BE2C (cell line): Measurements from ENCODE around the gene DYRK4. TPM values are rescaled to one million over a fixed set of nuclear protein-coding genes. Genes with fewer than 3 reads are reported as not detected.
"Not testable (repeated sequence)": the region's sequence is repeated elsewhere in the genome, so short reads cannot be mapped to it uniquely, and the experiment has no call there.

ENCODE experiments used
- DNase-seq: peaks from one replicate; pipeline ENCODE4 v3.0.0-alpha.2; 2020
- H3K27me3 ChIP-seq: fragments of 250-450 bp; sonication (Bioruptor Pico); 2 replicates; pipeline ENCODE4 v1.5.1; 2020; ENCODE audit warnings: mild to moderate bottlenecking
- H3K36me3 ChIP-seq: fragments of 250-450 bp; sonication (Bioruptor Pico); 2 replicates; pipeline ENCODE4 v1.5.1; 2020; ENCODE audit warnings: mild to moderate bottlenecking
- H3K4me1 ChIP-seq: fragments of 250-450 bp; sonication (Bioruptor Pico); 2 replicates; pipeline ENCODE4 v1.5.1; 2020
- H3K4me3 ChIP-seq: 2 replicates; pipeline ENCODE4 v1.5.1; 2011; ENCODE audit warnings: low read depth, low read length
- H3K9me3 ChIP-seq: fragments of 250-450 bp; sonication (Bioruptor Pico); 2 replicates; pipeline ENCODE4 v1.5.1; 2020
- polyA plus RNA-seq: library from polyadenylated mRNA; unstranded; fragments of >200 nt; gene quantifications from one replicate; pipeline ENCODE4 v1.2.1, GENCODE V29; 2012; ENCODE audit warnings: low read depth, missing spikeins; ENCODE audit not compliant: insufficient read length, insufficient read depth
- TF ChIP-seq, protein P1 (sequence below): IDR thresholded peaks from 2 replicates; pipeline ENCODE4 v1.5.1; 2012; ENCODE audit warnings: mild to moderate bottlenecking, low read depth, low read length

Gene DYRK4
- polyA plus RNA-seq, result 30.5 TPM

DNA sequence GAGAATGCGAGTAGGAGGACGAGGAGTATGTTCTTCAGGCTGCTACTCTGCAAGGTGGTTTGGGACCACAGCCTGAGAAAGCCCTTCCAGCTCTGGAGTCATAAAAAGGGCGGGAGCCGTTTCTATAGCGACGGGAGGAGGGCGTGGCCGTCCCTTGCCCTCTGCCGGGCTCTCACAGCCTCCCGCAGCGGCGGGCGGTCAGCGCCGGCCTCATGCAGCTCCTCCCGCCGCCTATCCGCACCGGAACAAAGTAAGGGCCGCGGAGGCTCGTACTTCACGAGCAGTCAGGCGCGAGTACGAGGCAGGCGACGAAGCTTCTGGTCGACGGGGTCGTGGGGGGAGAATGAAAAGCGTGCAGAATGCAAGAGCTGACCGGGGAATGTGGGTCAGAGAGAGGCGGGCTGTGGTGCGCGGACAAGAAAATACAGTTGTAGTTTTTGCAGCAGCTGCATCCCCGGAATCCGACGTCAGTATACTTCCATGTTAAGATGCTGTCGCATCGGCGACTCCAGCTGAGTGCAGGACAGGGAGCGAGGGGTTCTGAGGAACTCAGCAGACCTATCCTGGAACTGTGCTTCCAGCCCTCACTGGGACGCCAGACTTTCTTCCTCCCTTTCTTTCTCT lies at the start of gene DYRK4:
DYRK4 (plus strand) TSS at position 175 of the 624 bp plus-strand sequence; CDS start at position 213, 38 bp downstream.
- H3K36me3 ChIP-seq, result peaks cover 9% of the 10 kb centered on the region; the same call in 1 of the 2 replicates
- H3K27me3 ChIP-seq, result no peaks in the 10 kb centered on the region; the same call in 1 of the 2 replicates
- no peaks in the 10 kb centered on the region for H3K4me1 ChIP-seq
- no peaks in the 10 kb centered on the region for H3K9me3 ChIP-seq
- TF ChIP-seq, protein P1, sequence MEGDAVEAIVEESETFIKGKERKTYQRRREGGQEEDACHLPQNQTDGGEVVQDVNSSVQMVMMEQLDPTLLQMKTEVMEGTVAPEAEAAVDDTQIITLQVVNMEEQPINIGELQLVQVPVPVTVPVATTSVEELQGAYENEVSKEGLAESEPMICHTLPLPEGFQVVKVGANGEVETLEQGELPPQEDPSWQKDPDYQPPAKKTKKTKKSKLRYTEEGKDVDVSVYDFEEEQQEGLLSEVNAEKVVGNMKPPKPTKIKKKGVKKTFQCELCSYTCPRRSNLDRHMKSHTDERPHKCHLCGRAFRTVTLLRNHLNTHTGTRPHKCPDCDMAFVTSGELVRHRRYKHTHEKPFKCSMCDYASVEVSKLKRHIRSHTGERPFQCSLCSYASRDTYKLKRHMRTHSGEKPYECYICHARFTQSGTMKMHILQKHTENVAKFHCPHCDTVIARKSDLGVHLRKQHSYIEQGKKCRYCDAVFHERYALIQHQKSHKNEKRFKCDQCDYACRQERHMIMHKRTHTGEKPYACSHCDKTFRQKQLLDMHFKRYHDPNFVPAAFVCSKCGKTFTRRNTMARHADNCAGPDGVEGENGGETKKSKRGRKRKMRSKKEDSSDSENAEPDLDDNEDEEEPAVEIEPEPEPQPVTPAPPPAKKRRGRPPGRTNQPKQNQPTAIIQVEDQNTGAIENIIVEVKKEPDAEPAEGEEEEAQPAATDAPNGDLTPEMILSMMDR, result no peak
- H3K4me3 ChIP-seq, result peak within 1 kb of the TSS; percentile 51
- DNase-seq, result peak; percentile 86

DNA sequence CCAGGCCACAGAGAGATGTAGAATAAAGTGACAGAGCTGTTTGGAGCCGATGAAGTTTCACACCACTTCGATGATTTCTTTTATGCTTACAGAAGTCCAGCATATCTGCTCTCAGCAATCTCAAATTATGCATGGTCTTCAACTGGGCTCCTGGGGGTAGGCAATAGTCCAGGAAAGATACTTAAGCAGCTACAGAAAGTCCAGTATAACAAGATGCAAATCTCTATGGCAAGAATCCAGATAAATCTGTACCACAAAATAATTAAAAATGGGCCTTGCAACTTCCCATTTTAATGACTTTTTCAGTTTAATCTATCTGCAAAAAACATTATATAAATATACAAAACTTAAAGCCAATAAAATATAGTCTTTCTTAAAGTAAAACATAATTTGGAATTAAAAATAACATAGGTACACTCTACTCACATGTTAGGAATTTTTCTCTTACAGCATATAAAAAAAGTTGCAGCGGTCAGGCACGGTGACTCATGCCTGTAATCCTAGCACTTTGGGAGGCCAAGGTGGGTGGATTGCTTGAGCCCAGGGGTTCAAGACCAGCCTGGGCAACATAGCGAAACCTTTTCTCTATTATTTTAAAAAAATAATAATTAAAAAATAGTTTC lies 43.8 kb upstream of the DYRK4 start:
- peaks cover 6% of the 10 kb centered on the region for H3K36me3 ChIP-seq
- no peaks in the 10 kb centered on the region for H3K27me3 ChIP-seq
- no peak for DNase-seq
- H3K4me3 ChIP-seq, result no peak overlapping the region
- TF ChIP-seq, protein P1, result no peak
- no peaks in the 10 kb centered on the region for H3K9me3 ChIP-seq
- H3K4me1 ChIP-seq, result no peaks in the 10 kb centered on the region

DNA sequence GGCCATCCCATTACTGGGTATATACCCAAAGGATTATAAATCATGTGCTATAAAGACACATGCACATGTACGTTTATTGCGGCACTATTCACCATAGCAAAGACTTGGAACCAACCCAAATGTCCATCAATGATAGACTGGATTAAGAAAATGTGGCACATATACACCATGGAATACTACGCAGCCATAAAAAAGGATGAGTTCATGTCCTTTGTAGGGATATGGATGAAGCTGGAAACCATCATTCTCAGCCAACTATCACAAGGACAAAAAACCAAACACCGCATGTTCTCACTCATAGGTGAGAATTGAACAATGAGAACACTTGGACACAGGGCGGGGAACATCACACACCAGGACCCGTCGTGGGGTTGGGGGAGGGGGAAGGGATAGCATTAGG lies 38.6 kb upstream of the DYRK4 start:
- H3K4me1 ChIP-seq, H3K9me3 ChIP-seq, H3K27me3 ChIP-seq, H3K4me3 ChIP-seq, DNase-seq: not testable (repeated sequence)
- peaks cover 13% of the 10 kb centered on the region for H3K36me3 ChIP-seq

DNA sequence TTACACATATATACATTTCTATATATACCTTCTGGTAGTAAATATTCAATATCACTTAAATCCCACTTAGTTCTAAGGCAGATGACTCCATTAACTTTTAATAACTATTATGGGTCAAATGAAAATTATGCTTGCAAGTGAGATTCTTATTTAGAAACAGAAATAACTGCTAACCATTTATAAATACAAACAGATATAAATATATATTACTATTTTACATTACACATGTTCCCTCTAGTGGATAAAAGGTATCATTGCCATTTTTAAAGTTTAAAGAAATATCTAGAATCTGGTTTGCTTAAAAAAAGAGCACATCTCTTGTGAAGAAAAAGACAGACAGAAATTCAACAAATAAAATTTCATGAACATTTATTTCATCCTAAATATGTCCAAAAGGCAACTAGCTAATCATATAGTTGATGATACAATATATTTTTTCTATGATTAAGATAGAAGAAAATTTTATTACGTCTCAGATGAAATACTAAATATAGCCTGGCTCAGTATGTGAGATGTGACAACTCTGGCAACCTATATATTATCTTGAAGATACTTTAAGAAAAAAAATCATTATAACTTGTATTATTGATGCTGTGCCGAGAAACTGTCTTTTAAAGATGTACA lies 35.0 kb upstream of the DYRK4 start:
- Histone ChIP-seq H3K9me3 (no peaks in the 10 kb centered on the region), H3K4me1 (no peaks in the 10 kb centered on the region), H3K4me3 (no peak overlapping the region), H3K27me3 (no peaks in the 10 kb centered on the region), H3K36me3 (peaks cover 17% of the 10 kb centered on the region)
- no peak for DNase-seq
- TF ChIP-seq, protein P1, result peak; percentile 23; the same call in 1 of the 2 replicates

- H3K4me3 ChIP-seq, result no peak overlapping the region
- H3K27me3 ChIP-seq, result no peaks in the 10 kb centered on the region
- peaks cover 10% of the 10 kb centered on the region; the same call in 1 of the 2 replicates for H3K36me3 ChIP-seq
- H3K9me3 ChIP-seq, result no peaks in the 10 kb centered on the region
- no peaks in the 10 kb centered on the region for H3K4me1 ChIP-seq
- DNase-seq, result no peak
- TF ChIP-seq, protein P1, result no peak
Observed at GRCh38 chr12:4530160-4530559, 31.8 kb upstream of the DYRK4 start.

GRCh38 chr12:4530982-4531586 lies 30.9 kb upstream of the DYRK4 start:
- TF ChIP-seq, protein P1, result no peak
- H3K4me3 ChIP-seq, result no peak overlapping the region
- DNase-seq, result no peak
- no peaks in the 10 kb centered on the region for H3K9me3 ChIP-seq
- H3K27me3 ChIP-seq, result no peaks in the 10 kb centered on the region
- H3K4me1 ChIP-seq, result no peaks in the 10 kb centered on the region
- peaks cover 10% of the 10 kb centered on the region; the same call in 1 of the 2 replicates for H3K36me3 ChIP-seq
